Fibroblast of villous mesenchyme (primary cell): Measurements from ENCODE around the gene CELSR2. TPM values are rescaled to one million over a fixed set of nuclear protein-coding genes. Genes with fewer than 3 reads are reported as not detected.

ENCODE experiments used
- DNase-seq: peaks from one replicate; pipeline ENCODE4 v3.0.0-alpha.2; 2010; ENCODE audit warnings: low read depth
- H3K4me3 ChIP-seq: 2 replicates; pipeline ENCODE4 v1.5.1; 2011; ENCODE audit warnings: low read depth, mild to moderate bottlenecking, low read length
- total RNA-seq: library from RNA; depleted of rRNA; stranded (reverse); fragments of >200 nt; gene quantifications from 2 replicates; pipeline ENCODE4 v1.2.3, GENCODE V29; 2012
- TF ChIP-seq, protein P1 (sequence below): IDR thresholded peaks from 2 replicates; pipeline ENCODE4 v1.5.1; 2012; ENCODE audit warnings: low read depth, mild to moderate bottlenecking, low read length; ENCODE audit not compliant: insufficient read depth

CELSR2 gene
- total RNA-seq, 1 donor, result 1.3 TPM

DNA sequence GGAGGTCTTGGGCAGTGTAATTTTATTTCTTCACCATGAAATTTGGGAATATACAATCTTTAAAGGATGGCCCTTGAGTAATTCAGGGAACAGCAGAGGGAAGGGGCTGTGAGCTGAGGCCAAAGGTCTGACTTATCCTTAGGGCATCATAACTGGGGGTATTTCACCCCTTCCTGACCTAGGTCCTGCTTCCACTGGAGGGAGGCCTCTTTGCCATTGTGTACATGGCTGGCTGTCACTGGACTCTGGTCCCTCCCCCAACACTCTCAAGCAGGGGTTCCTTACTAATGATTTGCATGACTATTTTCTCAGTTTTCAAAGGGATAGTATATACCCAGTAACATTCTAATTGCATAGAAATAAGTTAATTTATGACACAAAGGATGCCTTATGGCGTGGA is 40.8 kb downstream of the CELSR2 start:
- TF ChIP-seq, protein P1, sequence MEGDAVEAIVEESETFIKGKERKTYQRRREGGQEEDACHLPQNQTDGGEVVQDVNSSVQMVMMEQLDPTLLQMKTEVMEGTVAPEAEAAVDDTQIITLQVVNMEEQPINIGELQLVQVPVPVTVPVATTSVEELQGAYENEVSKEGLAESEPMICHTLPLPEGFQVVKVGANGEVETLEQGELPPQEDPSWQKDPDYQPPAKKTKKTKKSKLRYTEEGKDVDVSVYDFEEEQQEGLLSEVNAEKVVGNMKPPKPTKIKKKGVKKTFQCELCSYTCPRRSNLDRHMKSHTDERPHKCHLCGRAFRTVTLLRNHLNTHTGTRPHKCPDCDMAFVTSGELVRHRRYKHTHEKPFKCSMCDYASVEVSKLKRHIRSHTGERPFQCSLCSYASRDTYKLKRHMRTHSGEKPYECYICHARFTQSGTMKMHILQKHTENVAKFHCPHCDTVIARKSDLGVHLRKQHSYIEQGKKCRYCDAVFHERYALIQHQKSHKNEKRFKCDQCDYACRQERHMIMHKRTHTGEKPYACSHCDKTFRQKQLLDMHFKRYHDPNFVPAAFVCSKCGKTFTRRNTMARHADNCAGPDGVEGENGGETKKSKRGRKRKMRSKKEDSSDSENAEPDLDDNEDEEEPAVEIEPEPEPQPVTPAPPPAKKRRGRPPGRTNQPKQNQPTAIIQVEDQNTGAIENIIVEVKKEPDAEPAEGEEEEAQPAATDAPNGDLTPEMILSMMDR, result no peak
- H3K4me3 ChIP-seq, result no peak overlapping the region
- DNase-seq, result no peak

GRCh38 chr1:109290998-109291397 is 41.7 kb downstream of the CELSR2 start:
- DNase-seq, result no peak
- no peak overlapping the region for H3K4me3 ChIP-seq
- TF ChIP-seq, protein P1, result no peak

- TF ChIP-seq, protein P1, result no peak
These were observed 43.0 kb downstream of the CELSR2 start for GRCh38 chr1:109292364-109292763.

GRCh38 chr1:109293026-109293425 is 43.7 kb downstream of the CELSR2 start:
- TF ChIP-seq, protein P1, result no peak
- DNase-seq, result no peak
- no peak overlapping the region for H3K4me3 ChIP-seq

More at GRCh38 chr1:109292364-109292763, 43.0 kb downstream of the CELSR2 start:
- no peak for DNase-seq
- H3K4me3 ChIP-seq, result no peak overlapping the region

GRCh38 chr1:109294481-109294880 is 45.1 kb downstream of the CELSR2 start:
- TF ChIP-seq, protein P1, result no peak

DNA sequence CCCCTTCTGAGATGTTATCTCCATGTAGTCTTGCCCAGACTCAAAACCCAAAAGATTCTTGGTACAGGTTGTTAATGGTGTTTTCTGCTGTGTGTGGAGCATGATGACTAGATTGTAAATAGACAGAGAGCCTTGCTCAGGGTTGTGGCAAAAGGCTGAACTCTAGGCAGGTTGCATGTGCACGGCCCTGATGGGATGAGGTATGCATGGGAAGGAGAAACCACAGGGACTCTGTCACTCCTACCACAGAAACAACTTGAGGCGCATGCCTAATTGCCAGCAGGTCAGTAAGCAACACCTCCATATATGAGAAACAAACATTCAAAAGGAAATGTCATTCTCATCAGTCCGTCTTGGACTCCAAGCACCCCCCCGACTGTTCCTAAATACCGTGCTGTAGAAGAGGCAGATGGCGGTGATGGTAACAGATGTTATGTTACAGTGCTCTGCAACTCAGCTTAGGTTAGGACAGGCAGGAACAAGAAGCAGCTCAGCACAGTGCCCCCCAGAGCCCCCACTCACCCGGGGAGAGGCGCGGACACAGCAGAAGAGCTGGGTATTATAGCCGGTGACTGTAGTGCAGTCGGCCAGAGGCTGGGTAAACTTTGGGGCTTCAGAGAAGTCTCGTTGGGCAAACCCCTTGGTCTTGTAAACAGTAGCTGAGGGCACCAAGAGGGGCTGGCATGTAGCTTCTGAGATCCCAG is 46.5 kb downstream of the CELSR2 start:
- DNase-seq, result no peak
- TF ChIP-seq, protein P1, result no peak
- H3K4me3 ChIP-seq, result no peak overlapping the region

More at GRCh38 chr1:109294481-109294880, 45.1 kb downstream of the CELSR2 start:
- no peak for DNase-seq
- H3K4me3 ChIP-seq, result no peak overlapping the region

DNA sequence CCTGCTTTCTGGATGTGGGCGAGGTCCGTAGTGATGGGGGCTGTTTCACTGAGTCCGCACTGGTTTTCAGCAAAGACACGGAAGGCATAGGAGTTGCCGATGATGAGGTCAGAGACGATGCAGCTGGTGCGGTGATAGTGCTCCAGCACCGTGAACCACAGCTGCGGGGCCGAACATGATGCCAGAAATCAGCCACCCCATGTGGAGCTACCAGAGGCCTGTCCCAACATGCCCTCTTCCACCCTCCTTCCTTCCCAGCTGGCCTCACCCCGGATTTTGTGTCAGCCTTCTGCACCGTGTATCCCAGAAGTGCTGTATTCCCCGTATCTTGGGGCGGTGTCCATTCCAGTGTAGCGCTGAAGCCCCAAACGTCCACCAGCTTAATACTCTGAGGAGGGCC is 47.4 kb downstream of the CELSR2 start:
- no peak overlapping the region for H3K4me3 ChIP-seq
- TF ChIP-seq, protein P1, result no peak
- DNase-seq, result no peak
